Omental fat pad (tissue), 4 donors: Measurements from ENCODE around the gene LRPAP1. TPM values are rescaled to one million over a fixed set of nuclear protein-coding genes. Genes with fewer than 3 reads are reported as not detected.

Experiments used
- ATAC-seq: fragments of 150-250 bp; one replicate; pipeline ENCODE4 v1.9.1; 2016; ENCODE audit warnings: mild to moderate bottlenecking, moderate library complexity; ENCODE audit not compliant: low FRiP score
- DNase-seq: peaks from one replicate; pipeline ENCODE4 v3.0.0-alpha.2; 2019; ENCODE audit warnings: low spot score
- total RNA-seq, 4 donors: library from RNA; depleted of rRNA; stranded (reverse); fragments of >200 nt; gene quantifications; one replicate each; pipeline ENCODE4 v1.1.0, GENCODE V29; 2016
- TF ChIP-seq, protein P1 (sequence below), 3 donors: fragments of 450-650 bp; IDR thresholded peaks; one replicate each; pipeline ENCODE4 v1.5.1; 2016 to 2017; ENCODE audit warnings: antibody characterized with exemption in 3 of 3, mild to moderate bottlenecking in 3 of 3, moderate library complexity in 2 of 3

LRPAP1 gene
- total RNA-seq, 4 donors from 2014 or later, result 119 to 141 (median 127) TPM

DNA sequence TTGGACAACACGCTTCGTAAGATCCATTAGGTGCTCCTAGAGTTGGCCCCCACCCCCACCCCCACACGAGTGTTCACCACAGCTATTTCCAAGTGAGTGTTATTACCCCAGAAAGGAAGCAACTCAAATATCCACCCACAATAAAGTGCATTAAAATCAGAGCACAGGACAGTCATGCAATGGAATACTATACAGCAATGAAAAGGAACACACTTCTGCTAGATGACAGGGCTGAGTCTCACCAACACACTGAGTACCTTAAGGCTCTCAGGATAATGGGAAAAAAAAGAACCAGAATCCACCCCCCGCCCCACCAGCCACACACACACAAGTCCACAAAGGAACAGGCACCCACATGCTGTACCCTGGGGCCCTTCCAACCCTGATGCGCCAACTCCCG is 21.0 kb downstream of the LRPAP1 start:
- no peak for DNase-seq
- no peak for ATAC-seq
- TF ChIP-seq, protein P1, sequence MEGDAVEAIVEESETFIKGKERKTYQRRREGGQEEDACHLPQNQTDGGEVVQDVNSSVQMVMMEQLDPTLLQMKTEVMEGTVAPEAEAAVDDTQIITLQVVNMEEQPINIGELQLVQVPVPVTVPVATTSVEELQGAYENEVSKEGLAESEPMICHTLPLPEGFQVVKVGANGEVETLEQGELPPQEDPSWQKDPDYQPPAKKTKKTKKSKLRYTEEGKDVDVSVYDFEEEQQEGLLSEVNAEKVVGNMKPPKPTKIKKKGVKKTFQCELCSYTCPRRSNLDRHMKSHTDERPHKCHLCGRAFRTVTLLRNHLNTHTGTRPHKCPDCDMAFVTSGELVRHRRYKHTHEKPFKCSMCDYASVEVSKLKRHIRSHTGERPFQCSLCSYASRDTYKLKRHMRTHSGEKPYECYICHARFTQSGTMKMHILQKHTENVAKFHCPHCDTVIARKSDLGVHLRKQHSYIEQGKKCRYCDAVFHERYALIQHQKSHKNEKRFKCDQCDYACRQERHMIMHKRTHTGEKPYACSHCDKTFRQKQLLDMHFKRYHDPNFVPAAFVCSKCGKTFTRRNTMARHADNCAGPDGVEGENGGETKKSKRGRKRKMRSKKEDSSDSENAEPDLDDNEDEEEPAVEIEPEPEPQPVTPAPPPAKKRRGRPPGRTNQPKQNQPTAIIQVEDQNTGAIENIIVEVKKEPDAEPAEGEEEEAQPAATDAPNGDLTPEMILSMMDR (IDR thresholded peaks at IDR 0.05), result no peak

DNA sequence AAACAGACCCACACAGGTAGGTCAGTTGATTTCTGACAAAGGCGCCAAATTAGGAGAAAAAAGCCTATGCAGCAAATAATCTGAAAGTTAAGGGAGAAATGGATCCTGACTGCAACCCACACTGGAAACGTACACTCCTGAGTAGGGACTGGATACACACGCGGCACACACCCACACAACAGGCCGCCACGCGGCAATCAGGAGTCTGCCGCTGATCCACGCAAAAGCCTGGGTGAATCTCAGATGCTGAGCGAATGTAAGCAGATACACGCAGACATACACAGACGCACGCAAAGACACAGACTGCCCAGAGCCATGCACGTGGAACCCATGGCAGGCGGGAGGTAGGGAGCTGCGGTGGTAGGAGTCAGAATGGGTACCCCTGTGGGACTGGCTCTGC is 21.7 kb downstream of the LRPAP1 start:
- DNase-seq (no peak), ATAC-seq (peak; percentile 5)
- TF ChIP-seq, protein P1 (IDR thresholded peaks at IDR 0.05), result no peak

DNA sequence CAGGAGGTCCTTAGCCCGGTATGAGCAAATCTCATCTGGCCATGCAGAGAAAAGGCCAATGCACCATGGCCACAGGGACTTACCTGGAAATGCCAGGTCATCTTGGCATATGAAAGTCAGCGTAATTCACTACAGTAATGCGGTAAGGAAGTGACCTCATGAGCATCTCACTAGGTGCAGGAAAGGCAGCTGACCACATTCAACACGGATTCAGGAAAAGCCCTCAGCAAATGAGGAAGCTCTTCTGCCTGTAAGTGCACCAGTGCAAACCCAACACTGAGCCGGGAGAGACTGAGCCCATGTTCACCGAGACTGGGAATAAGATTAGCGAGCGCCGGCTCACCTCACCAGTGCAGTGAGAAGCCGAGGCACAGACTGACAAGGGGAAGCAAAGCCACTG is 23.7 kb downstream of the LRPAP1 start:
- DNase-seq (no peak), ATAC-seq (no peak)
- TF ChIP-seq, protein P1 (IDR thresholded peaks at IDR 0.05), result no peak

DNA sequence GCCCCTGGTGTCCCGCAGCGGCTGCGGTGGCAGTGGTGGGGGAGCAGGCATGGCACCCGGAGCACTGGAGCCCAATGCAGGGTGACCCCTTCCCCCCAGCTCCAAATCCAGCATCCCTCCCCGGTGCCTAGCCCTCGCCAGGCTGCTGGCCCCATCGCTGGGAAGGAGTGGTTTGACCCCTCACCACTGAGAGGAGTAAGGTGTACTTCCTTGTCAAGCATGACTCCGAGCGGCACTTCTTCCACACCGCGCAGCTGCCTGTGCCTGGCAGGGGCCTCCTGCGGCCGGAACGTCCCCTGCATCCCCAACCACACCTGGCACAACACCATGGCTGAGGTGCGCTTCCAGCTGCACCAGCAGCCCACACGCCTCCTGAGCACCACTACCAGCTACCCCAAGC is 27.0 kb downstream of the LRPAP1 start:
- DNase-seq (no peak), ATAC-seq (no peak)
- TF ChIP-seq, protein P1 (IDR thresholded peaks at IDR 0.05), result no peak

DNA sequence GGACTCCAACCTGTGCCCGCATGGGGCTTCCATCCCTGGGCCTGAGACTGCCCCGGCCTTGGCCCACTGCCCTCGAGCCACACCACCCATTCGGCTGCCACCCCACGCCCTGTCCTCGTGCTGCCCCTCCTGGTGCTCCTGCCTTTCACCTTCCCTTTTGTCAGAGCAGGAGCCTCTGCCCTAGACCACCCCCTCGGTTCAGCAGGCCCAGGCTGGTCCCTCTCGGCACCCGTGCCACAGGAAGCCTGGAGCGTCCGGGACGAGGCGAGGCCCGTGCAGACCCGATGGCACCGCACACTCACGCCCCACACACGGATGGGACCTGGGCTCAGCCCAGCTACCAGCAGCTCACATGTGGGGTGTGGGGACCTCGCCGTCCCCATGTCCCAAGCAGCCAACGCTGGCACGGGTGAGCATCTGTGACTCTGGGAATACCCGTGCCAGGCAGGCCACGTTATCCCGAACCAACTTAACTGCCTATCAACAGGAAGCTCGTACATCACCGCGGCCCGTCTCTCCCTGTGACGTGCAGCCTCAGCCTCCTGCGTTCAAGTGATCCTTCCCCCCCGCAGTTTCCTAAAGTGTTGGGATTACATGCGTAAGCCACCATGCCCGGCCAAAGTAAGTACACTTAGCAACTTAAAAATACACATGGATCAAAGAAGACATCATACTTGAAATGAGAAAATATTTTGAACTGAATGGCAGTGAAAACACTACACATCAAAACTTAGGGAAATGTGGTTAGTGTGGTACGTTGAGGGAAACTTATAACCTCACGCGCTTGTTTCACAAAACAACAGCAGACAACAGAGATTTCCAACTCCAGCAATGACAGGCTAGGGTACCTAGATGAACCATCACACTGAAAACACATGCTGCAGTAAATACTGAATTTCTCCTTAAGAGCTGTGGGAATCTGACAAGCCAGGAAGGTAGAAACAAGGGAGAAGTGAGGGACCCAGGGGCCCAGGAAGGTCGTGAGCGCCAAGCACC is 29.0 kb downstream of the LRPAP1 start:
- no peak for ATAC-seq
- no peak for DNase-seq
- TF ChIP-seq, protein P1 (IDR thresholded peaks at IDR 0.05), result no peak

DNA sequence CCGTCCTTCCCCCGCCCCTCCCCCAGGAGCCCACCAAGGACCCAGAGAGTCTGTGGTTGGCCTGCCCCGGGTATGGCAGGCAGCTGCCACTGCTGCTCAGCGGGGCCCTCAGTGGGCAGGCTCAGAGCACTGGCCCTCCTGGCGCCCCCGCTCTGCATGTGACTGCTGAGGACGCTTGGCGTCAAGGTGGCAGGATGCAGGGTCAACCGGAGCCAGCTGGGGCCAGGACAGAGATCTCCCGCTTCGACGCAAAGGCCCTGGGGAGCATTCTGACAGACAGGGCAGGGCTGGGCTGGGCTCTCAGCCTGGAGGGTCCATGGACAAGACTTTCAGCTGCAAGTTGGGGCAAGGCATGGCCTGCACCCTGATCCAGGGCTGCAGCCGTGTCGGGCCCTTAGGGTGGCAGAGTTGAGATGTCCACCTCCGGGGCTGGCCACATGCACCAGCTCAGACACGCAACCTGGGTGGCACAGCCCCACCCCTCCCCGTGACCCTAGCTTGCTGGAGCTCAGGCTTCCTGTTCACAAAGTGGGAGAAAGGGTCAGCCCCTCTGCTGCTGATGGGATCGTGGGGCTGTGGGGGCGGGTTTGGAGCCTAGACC is 30.3 kb downstream of the LRPAP1 start:
- TF ChIP-seq, protein P1 (IDR thresholded peaks at IDR 0.05), result no peak
- DNase-seq (no peak), ATAC-seq (no peak)
